SU-DHL-6 (cell line): ENCODE measurements around the gene INAFM1.

ENCODE experiments used
- H2AFZ ChIP-seq: fragments of 200-600 bp; sonication (generic); 2 replicates; pipeline ENCODE4 v1.6.1; 2014; ENCODE audit warnings: low read depth, mild to moderate bottlenecking, moderate library complexity, mixed read lengths, antibody characterized with exemption, low read length; ENCODE audit not compliant: severe bottlenecking
- H3F3A ChIP-seq: fragments of 200-600 bp; shearing (Covaris generic); 2 replicates; pipeline ENCODE4 v1.6.0; 2016; ENCODE audit warnings: antibody characterized with exemption, mild to moderate bottlenecking; ENCODE audit not compliant: insufficient read depth
- H3K27ac ChIP-seq: fragments of 200-600 bp; sonication (generic); 2 replicates; pipeline ENCODE4 v1.5.1; 2016; ENCODE audit warnings: low read depth, mild to moderate bottlenecking, low read length, moderate library complexity, mixed read lengths
- H3K27me3 ChIP-seq: fragments of 200-600 bp; sonication (generic), shearing (Covaris generic); 2 replicates; pipeline ENCODE4 v1.6.0; 2014; ENCODE audit warnings: mild to moderate bottlenecking, low read length
- H3K36me3 ChIP-seq: fragments of 200-600 bp; sonication (generic); 2 replicates; pipeline ENCODE4 v1.6.1; 2014; ENCODE audit warnings: mild to moderate bottlenecking, low read length, mixed read lengths
- H3K4me2 ChIP-seq: fragments of 300-600, 200-600 bp; shearing (Covaris generic), sonication (generic); 2 replicates; pipeline ENCODE4 v1.6.0; 2014; ENCODE audit warnings: low read length, low read depth, mild to moderate bottlenecking; ENCODE audit not compliant: poor library complexity, severe bottlenecking
- H3K4me3 ChIP-seq: fragments of 200-600 bp; sonication (generic); 2 replicates; pipeline ENCODE4 v1.5.1; 2014; ENCODE audit warnings: antibody characterized with exemption, low read length, mild to moderate bottlenecking, mixed read lengths; ENCODE audit not compliant: insufficient read depth, poor library complexity, severe bottlenecking
- H3K79me2 ChIP-seq: fragments of 200-600 bp; sonication (generic); 2 replicates; pipeline ENCODE4 v1.6.1; 2014; ENCODE audit warnings: mild to moderate bottlenecking, low read length, moderate library complexity; ENCODE audit not compliant: insufficient read depth
- H3K9ac ChIP-seq: fragments of 200-600 bp; sonication (generic); 2 replicates; pipeline ENCODE4 v1.7.0; 2014; ENCODE audit warnings: mild to moderate bottlenecking, low read length
- H3K9me2 ChIP-seq: fragments of 200-600 bp; sonication (generic); replicated peaks from 2 replicates; pipeline ENCODE4 v1.6.1; 2014; ENCODE audit warnings: low read length; ENCODE audit not compliant: insufficient read depth
- H3K9me3 ChIP-seq: fragments of 200-600 bp; sonication (generic); 2 replicates; pipeline ENCODE4 v1.6.1; 2014; ENCODE audit warnings: low read length, mixed read lengths; ENCODE audit not compliant: insufficient read depth
- H4K20me1 ChIP-seq: fragments of 200-600 bp; sonication (generic); 2 replicates; pipeline ENCODE4 v1.6.1; 2014; ENCODE audit warnings: low read depth, mild to moderate bottlenecking, antibody characterized with exemption, low read length, moderate library complexity, mixed read lengths
- CTCF ChIP-seq: fragments of 200-600 bp; sonication (generic); IDR thresholded peaks from one replicate; pipeline ENCODE4 v1.5.1; 2017; ENCODE audit warnings: antibody characterized with exemption, mild to moderate bottlenecking, low read length, moderate library complexity; ENCODE audit not compliant: insufficient read depth, poor library complexity, severe bottlenecking
- EZH2phosphoT487 ChIP-seq: fragments of 200-600 bp; sonication (generic), shearing (Covaris generic); conservative IDR thresholded peaks from 2 replicates; pipeline ENCODE4 v1.6.1; 2018; ENCODE audit warnings: mild to moderate bottlenecking, antibody characterized with exemption, low read length, moderate library complexity, mixed read lengths

INAFM1 gene

DNA sequence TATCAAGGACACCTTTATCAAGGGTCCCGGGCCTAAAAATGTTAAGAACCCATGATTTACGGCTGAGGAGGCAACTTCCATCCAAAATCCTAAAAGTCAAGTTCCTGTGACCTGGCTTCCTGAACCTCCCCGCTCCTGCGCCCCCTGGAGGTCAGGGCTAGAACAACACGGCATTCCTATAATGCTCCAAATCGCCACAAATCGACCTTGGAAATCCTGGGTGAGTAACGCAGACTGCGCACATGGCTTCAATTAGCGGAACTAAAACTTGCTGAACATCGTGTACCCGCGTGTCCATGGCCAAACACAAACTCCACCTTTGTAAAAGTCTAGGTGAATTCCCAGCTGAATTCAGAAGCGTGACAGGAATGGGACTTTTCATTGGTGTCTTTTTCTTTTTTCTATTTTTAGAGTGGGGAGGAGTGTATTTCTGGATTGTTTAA, 30.6 kb downstream of the INAFM1 start:
- H3K9me3 ChIP-seq, result no peaks in the 10 kb centered on the region
- no peaks in the 10 kb centered on the region for H4K20me1 ChIP-seq
- H3K4me2 ChIP-seq, result no peak overlapping the region
- no peaks in the 10 kb centered on the region for H3K9me2 ChIP-seq
- no peaks in the 10 kb centered on the region for H3K79me2 ChIP-seq
- H3K36me3 ChIP-seq, result no peaks in the 10 kb centered on the region
- H3K4me3 ChIP-seq, result no peak overlapping the region
- no peaks in the 10 kb centered on the region for H3F3A ChIP-seq
- TF ChIP-seq CTCF, result peak; percentile 94
- no peak for TF ChIP-seq EZH2phosphoT487
- H3K27ac ChIP-seq, result no peak overlapping the region
- H3K9ac ChIP-seq, result no peak overlapping the region
- 0 out of 2 replicates have a peak, but pooled peaks cover 3% of the 10 kb centered on the region for H3K27me3 ChIP-seq
- H2AFZ ChIP-seq, result no peak overlapping the region

GRCh38 chr19:47306303-47306702, 31.6 kb downstream of the INAFM1 start:
- H3K27me3 ChIP-seq, result 0 out of 2 replicates have a peak, but pooled peaks cover 3% of the 10 kb centered on the region
- no peaks in the 10 kb centered on the region for H3F3A ChIP-seq
- H3K79me2 ChIP-seq, result no peaks in the 10 kb centered on the region
- no peak overlapping the region for H3K27ac ChIP-seq
- H3K4me2 ChIP-seq, result no peak overlapping the region
- no peak for TF ChIP-seq CTCF
- no peak for TF ChIP-seq EZH2phosphoT487
- H3K9me2 ChIP-seq, result no peaks in the 10 kb centered on the region
- no peaks in the 10 kb centered on the region for H3K9me3 ChIP-seq
- H3K36me3 ChIP-seq, result no peaks in the 10 kb centered on the region
- no peak overlapping the region for H3K4me3 ChIP-seq
- H4K20me1 ChIP-seq, result no peaks in the 10 kb centered on the region
- H3K9ac ChIP-seq, result no peak overlapping the region
- H2AFZ ChIP-seq, result no peak overlapping the region

DNA sequence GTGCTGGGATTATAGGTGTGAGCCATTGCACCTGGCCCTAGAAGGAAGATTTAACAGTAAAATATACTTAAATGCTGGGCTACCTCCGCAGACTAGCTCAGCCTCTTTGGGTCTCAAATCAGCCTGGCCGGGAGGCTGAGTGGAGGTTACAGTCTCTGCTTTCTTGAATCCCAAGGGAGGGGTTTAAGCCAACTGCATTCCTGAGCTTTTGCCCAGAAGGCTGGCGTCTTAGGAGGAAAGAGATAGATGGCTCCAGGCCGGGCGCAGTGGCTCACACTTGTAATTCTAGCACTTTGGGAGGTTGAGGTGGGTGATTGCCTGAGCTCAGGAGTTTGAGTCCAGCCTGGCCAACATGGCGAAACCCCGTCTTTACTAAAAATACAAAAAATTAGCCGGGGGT, 34.4 kb downstream of the INAFM1 start:
- H4K20me1 ChIP-seq, result no peaks in the 10 kb centered on the region
- H3K27me3 ChIP-seq, result 0 out of 2 replicates have a peak, but pooled peaks cover 3% of the 10 kb centered on the region
- no peaks in the 10 kb centered on the region for H3F3A ChIP-seq
- no peak overlapping the region for H3K4me2 ChIP-seq
- H3K27ac ChIP-seq, result no peak overlapping the region
- no peak overlapping the region for H3K4me3 ChIP-seq
- no peaks in the 10 kb centered on the region for H3K9me3 ChIP-seq
- H3K9me2 ChIP-seq, result no peaks in the 10 kb centered on the region
- no peak overlapping the region for H3K9ac ChIP-seq
- H3K36me3 ChIP-seq, result no peaks in the 10 kb centered on the region
- TF ChIP-seq CTCF, result no peak
- TF ChIP-seq EZH2phosphoT487, result no peak
- no peaks in the 10 kb centered on the region for H3K79me2 ChIP-seq
- no peak overlapping the region for H2AFZ ChIP-seq
